H9 (cell line): ENCODE data around the gene ZSWIM9. TPM values are rescaled to one million over a fixed set of nuclear protein-coding genes. Genes with fewer than 3 reads are reported as not detected.
A peak's percentile ranks its signal among the peaks of the same experiment; 100 is the strongest.

Experiments used
- DNase-seq: peaks from one replicate; pipeline ENCODE4 v3.0.0-alpha.2; 2017
- H2AFZ ChIP-seq: one replicate; pipeline ENCODE4 v1.6.1; 2013; ENCODE audit warnings: mild to moderate bottlenecking, low read length, control low read depth, moderate library complexity
- H2AK5ac ChIP-seq: 2 replicates; pipeline ENCODE4 v1.6.1; 2013; ENCODE audit warnings: low read length, control low read depth, mixed read lengths; ENCODE audit not compliant: insufficient read length
- H2BK120ac ChIP-seq: one replicate; pipeline ENCODE4 v1.6.1; 2013; ENCODE audit warnings: low read depth, mild to moderate bottlenecking, low read length, control low read depth, inconsistent platforms; ENCODE audit not compliant: poor library complexity, severe bottlenecking
- H2BK12ac ChIP-seq: 2 replicates; pipeline ENCODE4 v1.6.1; 2013; ENCODE audit warnings: low read length, control low read depth, mixed read lengths, low read depth; ENCODE audit not compliant: insufficient read length
- H2BK15ac ChIP-seq: 2 replicates; pipeline ENCODE4 v1.6.1; 2013; ENCODE audit warnings: low read depth, low read length, control low read depth
- H2BK20ac ChIP-seq: one replicate; pipeline ENCODE4 v1.6.1; 2013; ENCODE audit warnings: low read depth, mild to moderate bottlenecking, low read length, control low read depth, inconsistent platforms; ENCODE audit not compliant: poor library complexity, severe bottlenecking
- H2BK5ac ChIP-seq: 2 replicates; pipeline ENCODE4 v1.6.1; 2013; ENCODE audit warnings: low read length, control low read depth, mixed read lengths; ENCODE audit not compliant: insufficient read length
- H3K14ac ChIP-seq: 2 replicates; pipeline ENCODE4 v1.6.1; 2013; ENCODE audit warnings: low read length, control low read depth; ENCODE audit not compliant: insufficient read depth
- H3K18ac ChIP-seq: 2 replicates; pipeline ENCODE4 v1.6.1; 2013; ENCODE audit warnings: low read depth, mild to moderate bottlenecking, mixed read lengths, low read length, control low read depth; ENCODE audit not compliant: insufficient read length
- H3K23ac ChIP-seq: 2 replicates; pipeline ENCODE4 v1.6.1; 2013; ENCODE audit warnings: low read length, control low read depth, mixed read lengths, low read depth; ENCODE audit not compliant: insufficient read length
- H3K23me2 ChIP-seq: 2 replicates; pipeline ENCODE4 v1.6.1; 2013; ENCODE audit warnings: low read depth, mild to moderate bottlenecking, mixed read lengths, low read length, control low read depth; ENCODE audit not compliant: insufficient read length, poor library complexity, severe bottlenecking
- H3K27ac ChIP-seq: 2 replicates; pipeline ENCODE4 v1.5.1; 2013; ENCODE audit warnings: low read length, control low read depth, mixed read lengths, low read depth; ENCODE audit not compliant: insufficient read length
- H3K27me3 ChIP-seq: 2 replicates; pipeline ENCODE4 v1.6.1; 2013; ENCODE audit warnings: low read length, control low read depth, inconsistent platforms; ENCODE audit not compliant: insufficient read depth
- H3K4ac ChIP-seq: 2 replicates; pipeline ENCODE4 v1.6.1; 2013; ENCODE audit warnings: low read depth, mild to moderate bottlenecking, control low read depth, inconsistent platforms, low read length, moderate library complexity
- H3K4me1 ChIP-seq: 2 replicates; pipeline ENCODE4 v1.6.1; 2013; ENCODE audit warnings: low read length, control low read depth, inconsistent platforms; ENCODE audit not compliant: insufficient read depth
- H3K4me2 ChIP-seq: 2 replicates; pipeline ENCODE4 v1.6.1; 2013; ENCODE audit warnings: low read length, control low read depth, mixed read lengths; ENCODE audit not compliant: insufficient read length, insufficient read depth
- H3K56ac ChIP-seq: 2 replicates; pipeline ENCODE4 v1.6.1; 2013; ENCODE audit warnings: low read depth, mild to moderate bottlenecking, mixed read lengths, low read length, control low read depth; ENCODE audit not compliant: insufficient read length
- H3K79me1 ChIP-seq: 2 replicates; pipeline ENCODE4 v1.6.1; 2013; ENCODE audit warnings: low read depth, mild to moderate bottlenecking, moderate library complexity, low read length, control low read depth, inconsistent platforms; ENCODE audit not compliant: insufficient read depth, poor library complexity, severe bottlenecking
- H3K79me2 ChIP-seq: 2 replicates; pipeline ENCODE4 v1.6.1; 2013; ENCODE audit warnings: low read length, control low read depth, inconsistent platforms; ENCODE audit not compliant: insufficient read depth
- H3K9ac ChIP-seq: 2 replicates; pipeline ENCODE4 v1.6.1; 2013; ENCODE audit warnings: low read length, control low read depth, mixed read lengths; ENCODE audit not compliant: insufficient read length; ENCODE audit errors: extremely low read depth
- H3K9me3 ChIP-seq: one replicate; pipeline ENCODE4 v1.6.1; 2013; ENCODE audit warnings: low read depth, low read length, inconsistent platforms; ENCODE audit not compliant: control insufficient read depth
- H3T11ph ChIP-seq: one replicate; pipeline ENCODE4 v1.6.1; 2013; ENCODE audit warnings: mild to moderate bottlenecking, low read length, control low read depth, inconsistent platforms
- H4K20me1 ChIP-seq: one replicate; pipeline ENCODE4 v1.6.1; 2013; ENCODE audit not compliant: control insufficient read depth, insufficient read length, insufficient read depth
- H4K5ac ChIP-seq: 2 replicates; pipeline ENCODE4 v1.6.1; 2013; ENCODE audit warnings: low read depth, mild to moderate bottlenecking, mixed read lengths, low read length, control low read depth; ENCODE audit not compliant: insufficient read length
- H4K8ac ChIP-seq: replicated peaks from 2 replicates; pipeline ENCODE4 v1.6.1; 2013; ENCODE audit warnings: low read length, control low read depth, mixed read lengths, low read depth; ENCODE audit not compliant: insufficient read length
- H4K91ac ChIP-seq: 2 replicates; pipeline ENCODE4 v1.6.1; 2013; ENCODE audit warnings: low read depth, mild to moderate bottlenecking, moderate library complexity, mixed read lengths, low read length, control low read depth; ENCODE audit not compliant: insufficient read length
- H3K27ac Mint-ChIP-seq, 3 experiments: 2 replicates in 2 of 3; 3 replicates in 1 of 3; pipeline ENCODE4 v1.8.0; 2020 to 2021; ENCODE audit warnings: mixed read lengths in 3 of 3, mild to moderate bottlenecking in 1 of 3, moderate library complexity in 1 of 3
- H3K27me3 Mint-ChIP-seq: 2 replicates; pipeline ENCODE4 v1.8.0; 2021; ENCODE audit warnings: low read depth, mild to moderate bottlenecking, moderate library complexity, mixed read lengths
- H3K36me3 Mint-ChIP-seq, 3 experiments: 2 replicates in 2 of 3; 3 replicates in 1 of 3; pipeline ENCODE4 v1.8.0; 2020 to 2021; ENCODE audit warnings: low read depth in 3 of 3, mixed read lengths in 3 of 3; ENCODE audit not compliant: insufficient read depth in 1 of 3
- H3K4me1 Mint-ChIP-seq, 2 experiments: 2 replicates each; pipeline ENCODE4 v1.8.0; 2020; ENCODE audit warnings: mixed read lengths in 2 of 2
- H3K4me3 Mint-ChIP-seq, 2 experiments: 2 replicates in 1 of 2; 3 replicates in 1 of 2; pipeline ENCODE4 v1.8.0; 2020 to 2021; ENCODE audit warnings: mild to moderate bottlenecking in 2 of 2, mixed read lengths in 2 of 2, moderate library complexity in 1 of 2
- H3K9me3 Mint-ChIP-seq, 2 experiments: 2 replicates in 1 of 2; 3 replicates in 1 of 2; pipeline ENCODE4 v1.8.0; 2020; ENCODE audit warnings: mild to moderate bottlenecking in 2 of 2, mixed read lengths in 2 of 2, moderate library complexity in 1 of 2
- WGBS: extraction: QIAGEN DNeasy Blood & Tissue Kit; methylation state at CpG from one replicate; pipeline ENCODE4 v1.1.7; 2013; ENCODE audit warnings: missing lambda C conversion rate, low lambda C conversion rate, mixed read lengths; ENCODE audit not compliant: insufficient read length; ENCODE audit errors: extremely low coverage; 5-methylcytosine and 5-hydroxymethylcytosine counted together
- total RNA-seq: library from RNA; stranded (reverse); gene quantifications from 2 replicates; pipeline ENCODE4 v1.2.1, GENCODE V29; 2021
- TF ChIP-seq, protein P1 (sequence below): fragments of 200-600 bp; sonication (generic); conservative IDR thresholded peaks from 3 replicates; pipeline ENCODE4 v1.8.0; 2021; ENCODE audit warnings: antibody characterized with exemption, mild to moderate bottlenecking

ZSWIM9 gene
- total RNA-seq, 1 experiment from 2014 or later, result 8.9 TPM

GRCh38 chr19:48194041-48194843 lies 23.8 kb downstream of the ZSWIM9 start:
- no peak overlapping the region for H3T11ph ChIP-seq
- no peak overlapping the region for H2AK5ac ChIP-seq
- H3K79me1 ChIP-seq, result no peaks in the 10 kb centered on the region
- no peak overlapping the region for H2BK5ac ChIP-seq
- Mint-ChIP-seq H3K36me3 (peaks cover 12 to 28% (median 13%) of the 10 kb centered on the region in 3 experiments; a peak in 6 of 7 replicates), H3K4me3 (no peak overlapping the region), H3K9me3 (peaks cover 5 to 10% of the 10 kb centered on the region in 2 experiments), H3K27me3 (no peaks in the 10 kb centered on the region; the same call in 1 of the 2 replicates), H3K4me1 (peaks cover 25 to 29% of the 10 kb centered on the region in 2 experiments), H3K27ac (no peak overlapping the region)
- H4K8ac ChIP-seq, result no peak overlapping the region
- H4K5ac ChIP-seq, result no peak overlapping the region
- H3K27ac ChIP-seq, result no peak overlapping the region
- H3K18ac ChIP-seq, result no peak overlapping the region
- TF ChIP-seq, protein P1, sequence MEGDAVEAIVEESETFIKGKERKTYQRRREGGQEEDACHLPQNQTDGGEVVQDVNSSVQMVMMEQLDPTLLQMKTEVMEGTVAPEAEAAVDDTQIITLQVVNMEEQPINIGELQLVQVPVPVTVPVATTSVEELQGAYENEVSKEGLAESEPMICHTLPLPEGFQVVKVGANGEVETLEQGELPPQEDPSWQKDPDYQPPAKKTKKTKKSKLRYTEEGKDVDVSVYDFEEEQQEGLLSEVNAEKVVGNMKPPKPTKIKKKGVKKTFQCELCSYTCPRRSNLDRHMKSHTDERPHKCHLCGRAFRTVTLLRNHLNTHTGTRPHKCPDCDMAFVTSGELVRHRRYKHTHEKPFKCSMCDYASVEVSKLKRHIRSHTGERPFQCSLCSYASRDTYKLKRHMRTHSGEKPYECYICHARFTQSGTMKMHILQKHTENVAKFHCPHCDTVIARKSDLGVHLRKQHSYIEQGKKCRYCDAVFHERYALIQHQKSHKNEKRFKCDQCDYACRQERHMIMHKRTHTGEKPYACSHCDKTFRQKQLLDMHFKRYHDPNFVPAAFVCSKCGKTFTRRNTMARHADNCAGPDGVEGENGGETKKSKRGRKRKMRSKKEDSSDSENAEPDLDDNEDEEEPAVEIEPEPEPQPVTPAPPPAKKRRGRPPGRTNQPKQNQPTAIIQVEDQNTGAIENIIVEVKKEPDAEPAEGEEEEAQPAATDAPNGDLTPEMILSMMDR, result peak; percentile 72
- H3K9ac ChIP-seq, result no peak overlapping the region
- peak; percentile 54 for DNase-seq
- no peak overlapping the region for H3K4ac ChIP-seq
- no peak overlapping the region for H3K56ac ChIP-seq
- H3K4me1 ChIP-seq, result 0 out of 2 replicates have a peak, but pooled peaks cover 2% of the 10 kb centered on the region
- H3K23me2 ChIP-seq, result no peaks in the 10 kb centered on the region
- WGBS, result no CpG with 5 or more reads among the region's 36 CpGs
- H3K27me3 ChIP-seq, result no peaks in the 10 kb centered on the region
- H3K14ac ChIP-seq, result no peak overlapping the region
- H2BK120ac ChIP-seq, result no peak overlapping the region
- no peak overlapping the region for H2BK20ac ChIP-seq
- no peak overlapping the region for H3K23ac ChIP-seq
- H3K9me3 ChIP-seq, result no peaks in the 10 kb centered on the region
- H4K91ac ChIP-seq, result no peak overlapping the region
- no peak overlapping the region for H2AFZ ChIP-seq
- H2BK12ac ChIP-seq, result no peak overlapping the region
- no peaks in the 10 kb centered on the region for H4K20me1 ChIP-seq
- no peaks in the 10 kb centered on the region for H3K79me2 ChIP-seq
- H3K4me2 ChIP-seq, result no peak overlapping the region
- H2BK15ac ChIP-seq, result no peak overlapping the region
